ENCODE data around the gene ST6GALNAC3.

- TF ChIP-seq CTCF (IDR thresholded peaks at IDR 0.05; ENCODE audit: poor library complexity) (no peak), EZH2phosphoT487 (IDR thresholded peaks at IDR 0.05; ENCODE audit: low read depth, severe bottlenecking, unreplicated experiment) (no peak)
Observed at GRCh38 chr1:76079475-76080227, 5.1 kb downstream of the ST6GALNAC3 start.

Data from hepatocyte (in vitro differentiated cells).